Neural progenitor cell (in vitro differentiated cells): ENCODE measurements around the gene RAB20. TPM values are rescaled to one million over a fixed set of nuclear protein-coding genes. Genes with fewer than 3 reads are reported as not detected.
"Not testable (repeated sequence)": the region's sequence is repeated elsewhere in the genome, so short reads cannot be mapped to it uniquely, and the experiment has no call there.

Experiments used
- DNase-seq: peaks from one replicate; pipeline ENCODE4 v3.0.0-alpha.2; 2016; ENCODE audit warnings: low spot score
- H2AFZ ChIP-seq: fragments of 200-600 bp; sonication (generic); replicated peaks from 2 replicates; pipeline ENCODE4 v1.6.1; 2016; ENCODE audit warnings: antibody characterized with exemption
- H3F3A ChIP-seq: fragments of 200-600 bp; sonication (generic); 2 replicates; pipeline ENCODE4 v1.6.1; 2016; ENCODE audit warnings: antibody characterized with exemption, low read depth
- H3K27ac ChIP-seq: fragments of 200-600 bp; sonication (generic); 2 replicates; pipeline ENCODE4 v1.5.1; 2016; ENCODE audit warnings: mild to moderate bottlenecking
- H3K27me3 ChIP-seq: fragments of 200-600 bp; sonication (generic); 2 replicates; pipeline ENCODE4 v1.6.1; 2016; ENCODE audit warnings: mild to moderate bottlenecking, moderate library complexity
- H3K36me3 ChIP-seq: fragments of 200-600 bp; sonication (generic); 2 replicates; pipeline ENCODE4 v1.5.1; 2016
- H3K4me1 ChIP-seq: fragments of 200-600 bp; sonication (generic); 2 replicates; pipeline ENCODE4 v1.6.1; 2016; ENCODE audit warnings: mixed run types
- H3K4me2 ChIP-seq: fragments of 200-600 bp; sonication (generic); 2 replicates; pipeline ENCODE4 v1.6.1; 2016
- H3K4me3 ChIP-seq: fragments of 200-600 bp; sonication (generic); 2 replicates; pipeline ENCODE4 v1.5.1; 2016
- H3K79me2 ChIP-seq: fragments of 200-600 bp; sonication (generic); 2 replicates; pipeline ENCODE4 v1.6.1; 2016; ENCODE audit warnings: low read depth
- H3K9ac ChIP-seq: fragments of 200-600 bp; sonication (generic); 2 replicates; pipeline ENCODE4 v1.6.1; 2016
- H3K9me3 ChIP-seq: fragments of 200-600 bp; sonication (generic); 2 replicates; pipeline ENCODE4 v1.5.1; 2016; ENCODE audit warnings: low read depth
- H4K20me1 ChIP-seq: fragments of 200-600 bp; sonication (generic); 2 replicates; pipeline ENCODE4 v1.6.1; 2016; ENCODE audit warnings: low read depth
- H3K27ac Mint-ChIP-seq: 3 replicates; pipeline ENCODE4 v1.8.0; 2021; ENCODE audit warnings: mixed read lengths
- H3K27me3 Mint-ChIP-seq: 2 replicates; pipeline ENCODE4 v1.8.0; 2022; ENCODE audit warnings: low read depth, mild to moderate bottlenecking, inconsistent platforms, moderate library complexity, mixed read lengths; ENCODE audit not compliant: insufficient read depth
- H3K36me3 Mint-ChIP-seq: 3 replicates; pipeline ENCODE4 v1.8.0; 2021; ENCODE audit warnings: mixed read lengths
- H3K4me1 Mint-ChIP-seq: 3 replicates; pipeline ENCODE4 v1.8.0; 2021; ENCODE audit warnings: mixed read lengths
- H3K4me3 Mint-ChIP-seq: 3 replicates; pipeline ENCODE4 v1.8.0; 2021; ENCODE audit warnings: mild to moderate bottlenecking, moderate library complexity, mixed read lengths
- H3K9me3 Mint-ChIP-seq: 3 replicates; pipeline ENCODE4 v1.8.0; 2020; ENCODE audit warnings: mixed read lengths
- CTCF ChIP-seq: fragments of 200-600 bp; sonication (generic); IDR thresholded peaks from 2 replicates; pipeline ENCODE4 v1.5.1; 2017; ENCODE audit warnings: antibody characterized with exemption, mild to moderate bottlenecking
- EZH2 ChIP-seq: fragments of 200-600 bp; sonication (generic); IDR thresholded peaks from 2 replicates; pipeline ENCODE4 v1.6.1; 2017; ENCODE audit warnings: antibody characterized with exemption, mild to moderate bottlenecking, moderate library complexity
- EZH2phosphoT487 ChIP-seq: fragments of 200-600 bp; sonication (generic); IDR thresholded peaks from 2 replicates; pipeline ENCODE4 v1.6.1; 2017; ENCODE audit warnings: antibody characterized with exemption
- total RNA-seq: library from RNA; depleted of rRNA; stranded (reverse); fragments of >200 nt; gene quantifications from 2 replicates; pipeline ENCODE4 v1.2.3, GENCODE V29; 2015; ENCODE audit warnings: low replicate concordance

RAB20 gene
- total RNA-seq, 1 donor from 2014 or later, result 0.58 TPM

- H3K27ac Mint-ChIP-seq, result no peak overlapping the region
- no peak for DNase-seq
- Histone ChIP-seq H3K4me3 (no peak overlapping the region), H3K79me2 (no peaks in the 10 kb centered on the region), H3K9me3 (no peaks in the 10 kb centered on the region), H3K4me1 (no peaks in the 10 kb centered on the region), H3K27ac (no peak overlapping the region), H3K27me3 (no peaks in the 10 kb centered on the region), H2AFZ (no peak overlapping the region), H3F3A (no peaks in the 10 kb centered on the region), H4K20me1 (no peaks in the 10 kb centered on the region), H3K4me2 (no peak overlapping the region), H3K9ac (no peak overlapping the region), H3K36me3 (peaks cover 8% of the 10 kb centered on the region)
- TF ChIP-seq CTCF (no peak), EZH2phosphoT487 (no peak), EZH2 (no peak)
- H3K36me3 Mint-ChIP-seq, result peaks cover 60% of the 10 kb centered on the region
- no peak overlapping the region for H3K4me3 Mint-ChIP-seq
- no peaks in the 10 kb centered on the region for H3K4me1 Mint-ChIP-seq
- no peaks in the 10 kb centered on the region for H3K9me3 Mint-ChIP-seq
- no peaks in the 10 kb centered on the region for H3K27me3 Mint-ChIP-seq
These were observed 63.2 kb downstream of the RAB20 start for GRCh38 chr13:110498327-110498726.

GRCh38 chr13:110497896-110498295 is 63.6 kb downstream of the RAB20 start:
- H3K4me3 Mint-ChIP-seq, H3F3A ChIP-seq, H3K4me1 Mint-ChIP-seq, H3K27ac ChIP-seq, H3K4me3 ChIP-seq, H3K27me3 ChIP-seq, DNase-seq, H3K79me2 ChIP-seq, H3K9ac ChIP-seq, H3K9me3 ChIP-seq, H3K27me3 Mint-ChIP-seq, H3K36me3 ChIP-seq, H3K27ac Mint-ChIP-seq, H3K9me3 Mint-ChIP-seq, H3K4me1 ChIP-seq, H4K20me1 ChIP-seq, H3K4me2 ChIP-seq, H2AFZ ChIP-seq: not testable (repeated sequence)
- H3K36me3 Mint-ChIP-seq, result peaks cover 62% of the 10 kb centered on the region

- no peak for DNase-seq
- no peak overlapping the region for H3K4me3 Mint-ChIP-seq
- peaks cover 62% of the 10 kb centered on the region for H3K36me3 Mint-ChIP-seq
- H3K9ac ChIP-seq, result no peak overlapping the region
- H3K4me1 ChIP-seq, result no peaks in the 10 kb centered on the region
- no peaks in the 10 kb centered on the region for H3K9me3 Mint-ChIP-seq
- no peak overlapping the region for H3K27ac ChIP-seq
- no peaks in the 10 kb centered on the region for H3F3A ChIP-seq
- no peaks in the 10 kb centered on the region for H3K27me3 Mint-ChIP-seq
- no peaks in the 10 kb centered on the region for H3K79me2 ChIP-seq
- H3K27me3 ChIP-seq, result no peaks in the 10 kb centered on the region
- TF ChIP-seq CTCF (no peak), EZH2phosphoT487 (no peak), EZH2 (no peak)
- no peaks in the 10 kb centered on the region for H3K9me3 ChIP-seq
- no peak overlapping the region for H3K4me3 ChIP-seq
- no peaks in the 10 kb centered on the region for H3K4me1 Mint-ChIP-seq
- H3K36me3 ChIP-seq, result peaks cover 8% of the 10 kb centered on the region
- no peaks in the 10 kb centered on the region for H4K20me1 ChIP-seq
- H3K27ac Mint-ChIP-seq, result no peak overlapping the region
- H2AFZ ChIP-seq, result no peak overlapping the region
- H3K4me2 ChIP-seq, result no peak overlapping the region
These were observed 64.5 kb downstream of the RAB20 start for GRCh38 chr13:110497003-110497402.

DNA sequence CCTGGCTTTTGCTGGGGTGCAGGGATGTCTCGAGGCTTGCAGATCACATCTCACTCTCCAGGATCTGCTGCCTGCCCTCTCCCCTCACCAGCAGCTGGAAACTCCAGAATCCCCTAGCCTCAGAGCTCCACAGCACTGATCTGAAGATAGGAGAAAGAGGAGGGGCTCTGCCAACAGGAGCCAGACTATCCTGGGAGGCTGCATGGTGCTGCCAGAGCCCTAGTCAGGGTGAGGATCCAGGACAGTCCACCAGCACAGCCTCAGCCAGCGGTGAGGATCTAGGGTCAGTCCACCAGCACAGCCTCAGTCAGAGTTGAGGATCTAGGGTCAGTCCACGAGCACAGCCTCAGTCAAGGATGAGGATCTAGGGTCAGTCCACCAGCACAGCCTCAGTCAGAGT is 65.2 kb downstream of the RAB20 start:
- H2AFZ ChIP-seq, result no peak overlapping the region
- no peak overlapping the region for H3K4me3 ChIP-seq
- H3K4me2 ChIP-seq, result no peak overlapping the region
- peaks cover 56% of the 10 kb centered on the region for H3K36me3 Mint-ChIP-seq
- no peaks in the 10 kb centered on the region for H3K9me3 Mint-ChIP-seq
- no peak for DNase-seq
- H3F3A ChIP-seq, result no peaks in the 10 kb centered on the region
- no peaks in the 10 kb centered on the region for H3K27me3 ChIP-seq
- no peaks in the 10 kb centered on the region for H3K4me1 Mint-ChIP-seq
- no peak overlapping the region for H3K4me3 Mint-ChIP-seq
- no peaks in the 10 kb centered on the region for H3K79me2 ChIP-seq
- no peaks in the 10 kb centered on the region for H4K20me1 ChIP-seq
- no peaks in the 10 kb centered on the region for H3K27me3 Mint-ChIP-seq
- no peak overlapping the region for H3K27ac ChIP-seq
- no peaks in the 10 kb centered on the region for H3K4me1 ChIP-seq
- H3K9ac ChIP-seq, result no peak overlapping the region
- peaks cover 8% of the 10 kb centered on the region for H3K36me3 ChIP-seq
- TF ChIP-seq EZH2phosphoT487, result no peak
- no peak overlapping the region for H3K27ac Mint-ChIP-seq
- no peaks in the 10 kb centered on the region for H3K9me3 ChIP-seq
